AG10803 (cell line): ENCODE data around the gene JAKMIP1.
"Not testable (repeated sequence)": the region's sequence is repeated elsewhere in the genome, so short reads cannot be mapped to it uniquely, and the experiment has no call there.

ENCODE experiments used
- DNase-seq: peaks from one replicate; pipeline ENCODE4 v3.0.0; 2010; ENCODE audit warnings: low read depth
- H3K4me3 ChIP-seq: 2 replicates; pipeline ENCODE4 v1.5.1; 2011; ENCODE audit warnings: mild to moderate bottlenecking, low read length, control low read depth
- CTCF ChIP-seq: conservative IDR thresholded peaks from 2 replicates; pipeline ENCODE4 v1.5.1; 2011; ENCODE audit warnings: mild to moderate bottlenecking, low read length, control low read depth, inconsistent platforms

JAKMIP1 gene

DNA sequence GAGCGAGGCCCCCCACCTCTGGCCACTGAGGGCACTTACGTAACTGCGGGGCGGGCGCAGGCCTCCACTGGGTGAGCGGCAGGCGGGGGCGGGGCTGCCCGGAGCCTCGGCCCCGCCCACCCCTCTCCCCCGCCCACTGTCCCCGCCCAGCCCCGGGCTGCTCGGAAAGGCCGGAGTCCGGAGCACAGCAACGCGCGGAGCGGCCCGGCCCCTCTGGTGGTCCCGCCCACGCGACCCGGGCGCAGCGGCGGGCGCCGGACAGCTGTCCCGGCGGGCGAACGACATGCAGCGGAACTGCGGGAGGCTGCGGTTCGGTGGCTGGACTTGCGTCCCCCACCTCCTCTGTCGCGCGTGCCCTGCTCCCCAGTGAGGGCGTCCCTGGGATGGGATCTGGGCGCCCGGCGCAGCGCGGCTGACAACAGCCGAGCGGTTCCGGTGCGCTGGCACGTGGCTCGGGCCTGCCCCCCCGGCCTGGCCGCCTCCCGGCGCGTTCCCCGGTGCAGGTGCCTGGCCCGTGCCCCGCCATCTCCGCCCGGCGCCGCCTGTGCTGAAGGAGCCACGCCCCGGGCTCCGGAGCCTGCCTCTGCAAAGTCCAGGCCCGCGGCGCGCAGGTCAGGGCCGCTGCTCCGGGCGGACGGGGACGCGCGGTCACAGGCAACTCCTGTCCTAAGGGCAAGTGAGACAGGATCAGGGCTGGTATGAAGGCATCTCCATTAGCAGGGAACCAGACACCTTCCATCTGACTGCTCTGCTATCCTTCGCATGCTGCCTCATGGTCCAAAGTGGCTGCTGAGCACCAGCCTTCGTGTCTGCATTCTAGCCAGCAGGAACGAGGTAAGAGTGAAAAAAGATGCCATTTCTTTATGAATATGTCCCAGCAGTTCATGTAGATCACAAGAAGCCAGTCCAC is 21.8 kb upstream of the JAKMIP1 start:
- H3K4me3 ChIP-seq: no peak overlapping the region
- DNase-seq: no peak
- no peak for TF ChIP-seq CTCF

DNA sequence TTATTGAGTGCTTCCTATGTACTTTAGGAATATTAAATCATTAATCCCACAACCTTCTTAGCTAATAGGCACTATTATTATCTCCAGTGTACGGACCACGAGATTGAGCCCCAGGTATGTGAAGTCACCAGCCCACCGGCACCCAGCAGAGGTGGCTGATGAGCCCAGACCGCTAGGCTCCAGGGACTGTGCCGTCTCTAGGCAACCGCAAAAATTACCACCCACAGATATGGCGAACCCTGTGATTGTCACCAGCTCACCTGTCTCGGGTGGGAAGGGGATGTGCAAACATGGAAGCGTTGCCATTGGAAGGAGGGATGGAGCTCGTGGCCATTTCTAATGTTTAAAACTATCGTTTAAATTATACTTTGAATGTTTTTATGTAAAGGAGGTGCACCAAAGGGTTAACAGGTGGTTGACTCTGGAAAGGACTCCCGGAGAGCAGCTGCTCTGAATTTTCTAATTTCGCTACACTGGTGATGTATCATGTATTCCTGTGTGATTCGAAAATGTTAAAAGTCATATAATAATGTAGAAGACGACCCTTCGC is 21.0 kb upstream of the JAKMIP1 start:
- DNase-seq: no peak
- H3K4me3 ChIP-seq: no peak overlapping the region
- no peak for TF ChIP-seq CTCF

- DNase-seq: no peak
- no peak for TF ChIP-seq CTCF
- no peak overlapping the region for H3K4me3 ChIP-seq
These were observed 17.5 kb upstream of the JAKMIP1 start for GRCh38 chr4:6217716-6218381.

GRCh38 chr4:6216588-6216987 is 16.2 kb upstream of the JAKMIP1 start:
- no peak for DNase-seq
- no peak overlapping the region for H3K4me3 ChIP-seq
- TF ChIP-seq CTCF: no peak

GRCh38 chr4:6209921-6210320 is 9.6 kb upstream of the JAKMIP1 start:
- no peak for DNase-seq
- H3K4me3 ChIP-seq: no peak overlapping the region
- TF ChIP-seq CTCF: no peak

DNA sequence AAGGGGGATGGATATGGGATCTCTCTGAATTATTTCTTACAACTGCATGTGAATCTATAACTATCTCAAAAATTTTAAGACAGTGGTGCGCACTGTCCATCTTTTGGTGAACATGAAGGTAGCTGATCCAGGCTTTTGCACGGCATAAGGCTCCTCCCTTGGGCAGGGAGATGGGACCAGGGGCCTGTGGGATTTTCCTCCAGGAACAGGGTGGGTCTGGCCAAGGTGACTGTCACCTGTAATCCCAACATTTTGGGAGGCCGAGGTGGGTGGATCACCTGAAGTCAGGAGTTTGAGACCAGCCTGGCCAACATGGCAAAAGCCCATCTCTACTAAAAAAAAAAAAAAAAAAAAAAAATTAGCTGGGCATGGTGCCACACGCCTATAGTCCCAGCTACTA is 8.9 kb upstream of the JAKMIP1 start:
- not testable (repeated sequence) for DNase-seq, H3K4me3 ChIP-seq

GRCh38 chr4:6208416-6208815 is 8.1 kb upstream of the JAKMIP1 start:
- TF ChIP-seq CTCF: no peak

More at GRCh38 chr4:6208416-6208815, 8.1 kb upstream of the JAKMIP1 start:
- H3K4me3 ChIP-seq: no peak overlapping the region
- no peak for DNase-seq
